H9 (cell line): ENCODE results near the gene TSC22D4. TPM values are rescaled to one million over a fixed set of nuclear protein-coding genes. Genes with fewer than 3 reads are reported as not detected.

Experiments used
- DNase-seq: peaks from one replicate; pipeline ENCODE4 v3.0.0-alpha.2; 2017
- H2AFZ ChIP-seq: one replicate; pipeline ENCODE4 v1.6.1; 2013; ENCODE audit warnings: mild to moderate bottlenecking, low read length, control low read depth, moderate library complexity
- H2AK5ac ChIP-seq: 2 replicates; pipeline ENCODE4 v1.6.1; 2013; ENCODE audit warnings: low read length, control low read depth, mixed read lengths; ENCODE audit not compliant: insufficient read length
- H2BK120ac ChIP-seq: one replicate; pipeline ENCODE4 v1.6.1; 2013; ENCODE audit warnings: low read depth, mild to moderate bottlenecking, low read length, control low read depth, inconsistent platforms; ENCODE audit not compliant: poor library complexity, severe bottlenecking
- H2BK12ac ChIP-seq: 2 replicates; pipeline ENCODE4 v1.6.1; 2013; ENCODE audit warnings: low read length, control low read depth, mixed read lengths, low read depth; ENCODE audit not compliant: insufficient read length
- H2BK15ac ChIP-seq: 2 replicates; pipeline ENCODE4 v1.6.1; 2013; ENCODE audit warnings: low read depth, low read length, control low read depth
- H2BK20ac ChIP-seq: one replicate; pipeline ENCODE4 v1.6.1; 2013; ENCODE audit warnings: low read depth, mild to moderate bottlenecking, low read length, control low read depth, inconsistent platforms; ENCODE audit not compliant: poor library complexity, severe bottlenecking
- H2BK5ac ChIP-seq: 2 replicates; pipeline ENCODE4 v1.6.1; 2013; ENCODE audit warnings: low read length, control low read depth, mixed read lengths; ENCODE audit not compliant: insufficient read length
- H3K14ac ChIP-seq: 2 replicates; pipeline ENCODE4 v1.6.1; 2013; ENCODE audit warnings: low read length, control low read depth; ENCODE audit not compliant: insufficient read depth
- H3K18ac ChIP-seq: 2 replicates; pipeline ENCODE4 v1.6.1; 2013; ENCODE audit warnings: low read depth, mild to moderate bottlenecking, mixed read lengths, low read length, control low read depth; ENCODE audit not compliant: insufficient read length
- H3K23ac ChIP-seq: 2 replicates; pipeline ENCODE4 v1.6.1; 2013; ENCODE audit warnings: low read length, control low read depth, mixed read lengths, low read depth; ENCODE audit not compliant: insufficient read length
- H3K23me2 ChIP-seq: 2 replicates; pipeline ENCODE4 v1.6.1; 2013; ENCODE audit warnings: low read depth, mild to moderate bottlenecking, mixed read lengths, low read length, control low read depth; ENCODE audit not compliant: insufficient read length, poor library complexity, severe bottlenecking
- H3K27ac ChIP-seq: 2 replicates; pipeline ENCODE4 v1.5.1; 2013; ENCODE audit warnings: low read length, control low read depth, mixed read lengths, low read depth; ENCODE audit not compliant: insufficient read length
- H3K27me3 ChIP-seq: 2 replicates; pipeline ENCODE4 v1.6.1; 2013; ENCODE audit warnings: low read length, control low read depth, inconsistent platforms; ENCODE audit not compliant: insufficient read depth
- H3K4ac ChIP-seq: 2 replicates; pipeline ENCODE4 v1.6.1; 2013; ENCODE audit warnings: low read depth, mild to moderate bottlenecking, control low read depth, inconsistent platforms, low read length, moderate library complexity
- H3K4me1 ChIP-seq: 2 replicates; pipeline ENCODE4 v1.6.1; 2013; ENCODE audit warnings: low read length, control low read depth, inconsistent platforms; ENCODE audit not compliant: insufficient read depth
- H3K4me2 ChIP-seq: 2 replicates; pipeline ENCODE4 v1.6.1; 2013; ENCODE audit warnings: low read length, control low read depth, mixed read lengths; ENCODE audit not compliant: insufficient read length, insufficient read depth
- H3K56ac ChIP-seq: 2 replicates; pipeline ENCODE4 v1.6.1; 2013; ENCODE audit warnings: low read depth, mild to moderate bottlenecking, mixed read lengths, low read length, control low read depth; ENCODE audit not compliant: insufficient read length
- H3K79me1 ChIP-seq: 2 replicates; pipeline ENCODE4 v1.6.1; 2013; ENCODE audit warnings: low read depth, mild to moderate bottlenecking, moderate library complexity, low read length, control low read depth, inconsistent platforms; ENCODE audit not compliant: insufficient read depth, poor library complexity, severe bottlenecking
- H3K79me2 ChIP-seq: 2 replicates; pipeline ENCODE4 v1.6.1; 2013; ENCODE audit warnings: low read length, control low read depth, inconsistent platforms; ENCODE audit not compliant: insufficient read depth
- H3K9ac ChIP-seq: 2 replicates; pipeline ENCODE4 v1.6.1; 2013; ENCODE audit warnings: low read length, control low read depth, mixed read lengths; ENCODE audit not compliant: insufficient read length; ENCODE audit errors: extremely low read depth
- H3K9me3 ChIP-seq: one replicate; pipeline ENCODE4 v1.6.1; 2013; ENCODE audit warnings: low read depth, low read length, inconsistent platforms; ENCODE audit not compliant: control insufficient read depth
- H3T11ph ChIP-seq: one replicate; pipeline ENCODE4 v1.6.1; 2013; ENCODE audit warnings: mild to moderate bottlenecking, low read length, control low read depth, inconsistent platforms
- H4K20me1 ChIP-seq: one replicate; pipeline ENCODE4 v1.6.1; 2013; ENCODE audit not compliant: control insufficient read depth, insufficient read length, insufficient read depth
- H4K5ac ChIP-seq: 2 replicates; pipeline ENCODE4 v1.6.1; 2013; ENCODE audit warnings: low read depth, mild to moderate bottlenecking, mixed read lengths, low read length, control low read depth; ENCODE audit not compliant: insufficient read length
- H4K8ac ChIP-seq: replicated peaks from 2 replicates; pipeline ENCODE4 v1.6.1; 2013; ENCODE audit warnings: low read length, control low read depth, mixed read lengths, low read depth; ENCODE audit not compliant: insufficient read length
- H4K91ac ChIP-seq: 2 replicates; pipeline ENCODE4 v1.6.1; 2013; ENCODE audit warnings: low read depth, mild to moderate bottlenecking, moderate library complexity, mixed read lengths, low read length, control low read depth; ENCODE audit not compliant: insufficient read length
- H3K27ac Mint-ChIP-seq, 3 experiments: 2 replicates in 2 of 3; 3 replicates in 1 of 3; pipeline ENCODE4 v1.8.0; 2020 to 2021; ENCODE audit warnings: mixed read lengths in 3 of 3, mild to moderate bottlenecking in 1 of 3, moderate library complexity in 1 of 3
- H3K27me3 Mint-ChIP-seq: 2 replicates; pipeline ENCODE4 v1.8.0; 2021; ENCODE audit warnings: low read depth, mild to moderate bottlenecking, moderate library complexity, mixed read lengths
- H3K36me3 Mint-ChIP-seq, 3 experiments: 2 replicates in 2 of 3; 3 replicates in 1 of 3; pipeline ENCODE4 v1.8.0; 2020 to 2021; ENCODE audit warnings: low read depth in 3 of 3, mixed read lengths in 3 of 3; ENCODE audit not compliant: insufficient read depth in 1 of 3
- H3K4me1 Mint-ChIP-seq, 2 experiments: 2 replicates each; pipeline ENCODE4 v1.8.0; 2020; ENCODE audit warnings: mixed read lengths in 2 of 2
- H3K4me3 Mint-ChIP-seq, 2 experiments: 2 replicates in 1 of 2; 3 replicates in 1 of 2; pipeline ENCODE4 v1.8.0; 2020 to 2021; ENCODE audit warnings: mild to moderate bottlenecking in 2 of 2, mixed read lengths in 2 of 2, moderate library complexity in 1 of 2
- H3K9me3 Mint-ChIP-seq, 2 experiments: 2 replicates in 1 of 2; 3 replicates in 1 of 2; pipeline ENCODE4 v1.8.0; 2020; ENCODE audit warnings: mild to moderate bottlenecking in 2 of 2, mixed read lengths in 2 of 2, moderate library complexity in 1 of 2
- WGBS: extraction: QIAGEN DNeasy Blood & Tissue Kit; methylation state at CpG from one replicate; pipeline ENCODE4 v1.1.7; 2013; ENCODE audit warnings: missing lambda C conversion rate, low lambda C conversion rate, mixed read lengths; ENCODE audit not compliant: insufficient read length; ENCODE audit errors: extremely low coverage; 5-methylcytosine and 5-hydroxymethylcytosine counted together
- total RNA-seq: library from RNA; stranded (reverse); gene quantifications from 2 replicates; pipeline ENCODE4 v1.2.1, GENCODE V29; 2021
- TF ChIP-seq, protein P1 (sequence below): fragments of 200-600 bp; sonication (generic); conservative IDR thresholded peaks from 3 replicates; pipeline ENCODE4 v1.8.0; 2021; ENCODE audit warnings: antibody characterized with exemption, mild to moderate bottlenecking

Gene TSC22D4
- total RNA-seq, 1 experiment from 2014 or later = 17.5 TPM

DNA sequence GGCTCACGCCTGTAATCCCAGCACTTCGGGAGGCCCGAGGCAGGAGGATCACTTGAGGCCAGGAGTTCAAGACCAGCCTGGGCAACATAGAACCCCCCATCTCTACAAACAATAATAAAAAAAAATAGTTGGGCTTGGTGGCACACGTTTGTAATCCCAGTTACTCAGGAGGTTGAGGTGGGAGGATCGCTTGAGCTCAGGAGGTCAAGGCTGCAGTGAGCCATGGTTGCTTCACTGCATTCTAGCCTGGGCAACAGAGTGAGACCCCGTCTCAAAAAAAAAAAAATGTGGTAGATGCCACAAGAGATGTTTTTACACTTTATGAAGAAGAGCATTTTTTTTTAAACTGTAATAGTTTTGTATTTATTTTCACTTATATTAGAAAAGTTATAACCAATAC is 17.5 kb upstream of the TSC22D4 start:
- Histone ChIP-seq H4K91ac (no peak overlapping the region), H3K9ac (no peak overlapping the region), H2AK5ac (no peak overlapping the region)

More for the DNA sequence above, 17.5 kb upstream of the TSC22D4 start:
- H3K9me3 Mint-ChIP-seq = no peaks in the 10 kb centered on the region
- no peak overlapping the region for H3K4me3 Mint-ChIP-seq
- Histone ChIP-seq H3K79me2 (no peaks in the 10 kb centered on the region), H2BK12ac (no peak overlapping the region), H2BK120ac (no peak overlapping the region), H3K4me2 (no peak overlapping the region), H3K4me1 (no peaks in the 10 kb centered on the region), H3K14ac (no peak overlapping the region), H4K5ac (no peak overlapping the region), H3K4ac (no peak overlapping the region), H4K8ac (no peak overlapping the region), H3K27me3 (no peaks in the 10 kb centered on the region; the same call in 1 of the 2 replicates), H4K20me1 (no peaks in the 10 kb centered on the region), H3K23ac (no peak overlapping the region), H3K79me1 (no peaks in the 10 kb centered on the region), H3T11ph (no peak overlapping the region), H2BK5ac (no peak overlapping the region), H2AFZ (no peak overlapping the region), H3K23me2 (peaks cover 3% of the 10 kb centered on the region), H3K56ac (no peak overlapping the region), H3K27ac (no peak overlapping the region), H3K9me3 (no peaks in the 10 kb centered on the region), H2BK20ac (no peak overlapping the region), H3K18ac (no peak overlapping the region), H2BK15ac (no peak overlapping the region)
- H3K27me3 Mint-ChIP-seq = peaks cover 21% of the 10 kb centered on the region
- H3K4me1 Mint-ChIP-seq = peaks cover 8 to 15% of the 10 kb centered on the region in 2 experiments; a peak in 3 of 4 replicates
- no peak overlapping the region for H3K27ac Mint-ChIP-seq
- no peak for DNase-seq
- no CpG with 5 or more reads among the region's 6 CpGs for WGBS
- H3K36me3 Mint-ChIP-seq = peaks cover 0 to 4% (median 3%) of the 10 kb centered on the region in 3 experiments; a peak in 2 of 7 replicates
- TF ChIP-seq, protein P1, sequence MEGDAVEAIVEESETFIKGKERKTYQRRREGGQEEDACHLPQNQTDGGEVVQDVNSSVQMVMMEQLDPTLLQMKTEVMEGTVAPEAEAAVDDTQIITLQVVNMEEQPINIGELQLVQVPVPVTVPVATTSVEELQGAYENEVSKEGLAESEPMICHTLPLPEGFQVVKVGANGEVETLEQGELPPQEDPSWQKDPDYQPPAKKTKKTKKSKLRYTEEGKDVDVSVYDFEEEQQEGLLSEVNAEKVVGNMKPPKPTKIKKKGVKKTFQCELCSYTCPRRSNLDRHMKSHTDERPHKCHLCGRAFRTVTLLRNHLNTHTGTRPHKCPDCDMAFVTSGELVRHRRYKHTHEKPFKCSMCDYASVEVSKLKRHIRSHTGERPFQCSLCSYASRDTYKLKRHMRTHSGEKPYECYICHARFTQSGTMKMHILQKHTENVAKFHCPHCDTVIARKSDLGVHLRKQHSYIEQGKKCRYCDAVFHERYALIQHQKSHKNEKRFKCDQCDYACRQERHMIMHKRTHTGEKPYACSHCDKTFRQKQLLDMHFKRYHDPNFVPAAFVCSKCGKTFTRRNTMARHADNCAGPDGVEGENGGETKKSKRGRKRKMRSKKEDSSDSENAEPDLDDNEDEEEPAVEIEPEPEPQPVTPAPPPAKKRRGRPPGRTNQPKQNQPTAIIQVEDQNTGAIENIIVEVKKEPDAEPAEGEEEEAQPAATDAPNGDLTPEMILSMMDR = no peak
